ENCODE data around the gene LAMA2.

Gene LAMA2

DNA sequence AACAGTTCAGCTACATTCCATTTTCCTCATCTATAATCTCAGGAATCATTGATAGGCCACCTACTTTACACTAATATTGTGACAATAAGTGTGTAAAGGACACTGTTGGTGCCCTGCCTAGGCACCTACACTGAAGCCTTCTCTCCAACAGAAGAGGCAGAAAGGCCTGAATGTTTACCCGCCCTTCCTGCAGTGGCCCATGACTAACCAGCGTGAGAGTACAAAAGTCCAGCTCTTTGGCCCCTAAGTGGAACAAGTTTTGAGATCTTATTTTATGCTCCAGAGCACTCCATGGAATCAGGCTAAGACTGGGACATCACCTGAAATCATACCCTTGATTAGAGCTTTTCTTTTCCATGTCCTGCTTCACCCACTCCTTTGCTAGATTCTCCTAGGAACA is 467.3 kb downstream of the LAMA2 start:
- Histone ChIP-seq H3F3A (ENCODE audit: insufficient read depth, low read length) (no peaks in the 10 kb centered on the region), H3K27me3 (ENCODE audit: insufficient read depth, low read length) (no peaks in the 10 kb centered on the region), H3K9me3 (ENCODE audit: low read length) (no peaks in the 10 kb centered on the region), H3K4me3 (ENCODE audit: low read depth, low read length, poor library complexity, severe bottlenecking) (no peak overlapping the region), H2AFZ (ENCODE audit: low read length) (no peak overlapping the region), H3K9me2 (ENCODE audit: low read depth, low read length) (no peaks in the 10 kb centered on the region), H3K4me2 (ENCODE audit: low read length) (no peak overlapping the region), H3K79me2 (ENCODE audit: insufficient read depth, low read length) (no peaks in the 10 kb centered on the region), H3K27ac (ENCODE audit: low read depth, low read length, poor library complexity, severe bottlenecking) (no peak overlapping the region), H4K20me1 (ENCODE audit: insufficient read depth, low read length) (no peaks in the 10 kb centered on the region), H3K4me1 (ENCODE audit: insufficient read depth, low read length, severe bottlenecking) (no peaks in the 10 kb centered on the region), H3K36me3 (ENCODE audit: insufficient read depth, low read length) (no peaks in the 10 kb centered on the region), H3K9ac (ENCODE audit: low read length) (no peak overlapping the region)
- no peak for TF ChIP-seq EZH2 (IDR thresholded peaks at IDR 0.05; ENCODE audit: borderline replicate concordance, low read length)
- TF ChIP-seq, protein P1, sequence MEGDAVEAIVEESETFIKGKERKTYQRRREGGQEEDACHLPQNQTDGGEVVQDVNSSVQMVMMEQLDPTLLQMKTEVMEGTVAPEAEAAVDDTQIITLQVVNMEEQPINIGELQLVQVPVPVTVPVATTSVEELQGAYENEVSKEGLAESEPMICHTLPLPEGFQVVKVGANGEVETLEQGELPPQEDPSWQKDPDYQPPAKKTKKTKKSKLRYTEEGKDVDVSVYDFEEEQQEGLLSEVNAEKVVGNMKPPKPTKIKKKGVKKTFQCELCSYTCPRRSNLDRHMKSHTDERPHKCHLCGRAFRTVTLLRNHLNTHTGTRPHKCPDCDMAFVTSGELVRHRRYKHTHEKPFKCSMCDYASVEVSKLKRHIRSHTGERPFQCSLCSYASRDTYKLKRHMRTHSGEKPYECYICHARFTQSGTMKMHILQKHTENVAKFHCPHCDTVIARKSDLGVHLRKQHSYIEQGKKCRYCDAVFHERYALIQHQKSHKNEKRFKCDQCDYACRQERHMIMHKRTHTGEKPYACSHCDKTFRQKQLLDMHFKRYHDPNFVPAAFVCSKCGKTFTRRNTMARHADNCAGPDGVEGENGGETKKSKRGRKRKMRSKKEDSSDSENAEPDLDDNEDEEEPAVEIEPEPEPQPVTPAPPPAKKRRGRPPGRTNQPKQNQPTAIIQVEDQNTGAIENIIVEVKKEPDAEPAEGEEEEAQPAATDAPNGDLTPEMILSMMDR (IDR thresholded peaks at IDR 0.05; ENCODE audit: low read length), result no peak

DNA sequence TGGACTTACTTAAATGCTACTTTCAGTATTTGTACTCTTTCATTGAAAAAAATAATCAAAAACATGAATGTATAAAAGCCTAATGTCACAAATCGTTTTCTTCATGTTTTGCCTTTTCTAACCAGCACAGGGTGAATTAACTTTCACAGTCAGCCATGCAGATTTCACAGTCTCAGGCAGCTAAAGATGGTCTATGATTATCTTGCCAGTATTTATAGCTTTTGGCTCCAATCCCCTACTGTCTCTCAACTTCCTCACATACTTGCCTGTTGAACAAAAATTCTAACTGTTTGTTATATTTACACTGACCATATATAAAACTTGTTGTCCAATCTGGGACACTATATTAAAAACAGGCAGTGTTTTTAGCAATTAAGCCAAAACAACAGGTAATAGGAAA is 468.9 kb downstream of the LAMA2 start:
- Histone ChIP-seq H3K9ac (ENCODE audit: low read length) (no peak overlapping the region), H3K36me3 (ENCODE audit: insufficient read depth, low read length) (no peaks in the 10 kb centered on the region), H2AFZ (ENCODE audit: low read length) (no peak overlapping the region), H3F3A (ENCODE audit: insufficient read depth, low read length) (no peaks in the 10 kb centered on the region), H3K4me3 (ENCODE audit: low read depth, low read length, poor library complexity, severe bottlenecking) (no peak overlapping the region), H3K79me2 (ENCODE audit: insufficient read depth, low read length) (no peaks in the 10 kb centered on the region), H3K27me3 (ENCODE audit: insufficient read depth, low read length) (no peaks in the 10 kb centered on the region), H3K9me3 (ENCODE audit: low read length) (no peaks in the 10 kb centered on the region), H3K4me2 (ENCODE audit: low read length) (no peak overlapping the region), H3K9me2 (ENCODE audit: low read depth, low read length) (no peaks in the 10 kb centered on the region), H3K4me1 (ENCODE audit: insufficient read depth, low read length, severe bottlenecking) (no peaks in the 10 kb centered on the region), H3K27ac (ENCODE audit: low read depth, low read length, poor library complexity, severe bottlenecking) (no peak overlapping the region), H4K20me1 (ENCODE audit: insufficient read depth, low read length) (no peaks in the 10 kb centered on the region)
- no peak for TF ChIP-seq EZH2 (IDR thresholded peaks at IDR 0.05; ENCODE audit: borderline replicate concordance, low read length)
- TF ChIP-seq, protein P1 (IDR thresholded peaks at IDR 0.05; ENCODE audit: low read length), result no peak

DNA sequence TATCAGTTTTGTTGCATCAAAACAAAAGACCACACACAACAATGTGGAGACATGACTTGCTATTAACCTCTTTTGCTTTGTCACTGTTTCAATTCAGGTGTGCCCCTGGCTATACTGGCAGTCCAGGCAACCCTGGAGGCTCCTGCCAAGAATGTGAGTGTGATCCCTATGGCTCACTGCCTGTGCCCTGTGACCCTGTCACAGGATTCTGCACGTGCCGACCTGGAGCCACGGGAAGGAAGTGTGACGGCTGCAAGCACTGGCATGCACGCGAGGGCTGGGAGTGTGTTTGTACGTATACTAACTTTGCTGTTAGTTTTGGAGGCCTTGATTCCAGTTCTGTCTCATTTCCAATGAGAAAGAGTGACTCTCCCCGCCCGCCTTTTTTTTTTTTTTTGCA is 470.1 kb downstream of the LAMA2 start:
- Histone ChIP-seq H3K27me3 (ENCODE audit: insufficient read depth, low read length) (no peaks in the 10 kb centered on the region), H3K79me2 (ENCODE audit: insufficient read depth, low read length) (no peaks in the 10 kb centered on the region), H3K27ac (ENCODE audit: low read depth, low read length, poor library complexity, severe bottlenecking) (no peak overlapping the region), H3K4me2 (ENCODE audit: low read length) (no peak overlapping the region), H3K9ac (ENCODE audit: low read length) (no peak overlapping the region), H3F3A (ENCODE audit: insufficient read depth, low read length) (no peaks in the 10 kb centered on the region), H3K9me2 (ENCODE audit: low read depth, low read length) (no peaks in the 10 kb centered on the region), H2AFZ (ENCODE audit: low read length) (no peak overlapping the region), H4K20me1 (ENCODE audit: insufficient read depth, low read length) (no peaks in the 10 kb centered on the region), H3K4me3 (ENCODE audit: low read depth, low read length, poor library complexity, severe bottlenecking) (no peak overlapping the region), H3K9me3 (ENCODE audit: low read length) (no peaks in the 10 kb centered on the region), H3K4me1 (ENCODE audit: insufficient read depth, low read length, severe bottlenecking) (no peaks in the 10 kb centered on the region), H3K36me3 (ENCODE audit: insufficient read depth, low read length) (no peaks in the 10 kb centered on the region)
- TF ChIP-seq, protein P1 (IDR thresholded peaks at IDR 0.05; ENCODE audit: low read length), result no peak
- no peak for TF ChIP-seq EZH2 (IDR thresholded peaks at IDR 0.05; ENCODE audit: borderline replicate concordance, low read length)
